HG02678 (cell line): Measurements from ENCODE around the gene XXYLT1.
"Not testable (repeated sequence)": the region's sequence is repeated elsewhere in the genome, so short reads cannot be mapped to it uniquely, and the experiment has no call there.

Source experiments
- ATAC-seq: cut with Tn5 transposase; IDR thresholded peaks from one replicate; pipeline ENCODE4 v1.9.1; 2021; ENCODE audit warnings: mild to moderate bottlenecking, moderate library complexity; ENCODE audit not compliant: unreplicated experiment

The XXYLT1 gene

GRCh38 chr3:195117978-195118581 lies 152.9 kb downstream of the XXYLT1 start:
- no peak for ATAC-seq

GRCh38 chr3:195116407-195117185 lies 154.4 kb downstream of the XXYLT1 start:
- no peak for ATAC-seq

- ATAC-seq, result no peak
Observed at GRCh38 chr3:195115600-195116406, 155.2 kb downstream of the XXYLT1 start.

GRCh38 chr3:195114786-195115599 lies 156.0 kb downstream of the XXYLT1 start:
- no peak for ATAC-seq

GRCh38 chr3:195113536-195114425 lies 157.2 kb downstream of the XXYLT1 start:
- no peak for ATAC-seq

- ATAC-seq, result no peak
Observed at GRCh38 chr3:195113048-195113447, 157.9 kb downstream of the XXYLT1 start.

- no peak for ATAC-seq
Observed at GRCh38 chr3:195112361-195112791, 158.6 kb downstream of the XXYLT1 start.

GRCh38 chr3:195111766-195112165 lies 159.2 kb downstream of the XXYLT1 start:
- ATAC-seq, result no peak

- no peak for ATAC-seq
Observed at GRCh38 chr3:195111319-195111705, 159.6 kb downstream of the XXYLT1 start.

- ATAC-seq, result no peak
Observed at GRCh38 chr3:195110647-195111318, 160.2 kb downstream of the XXYLT1 start.

GRCh38 chr3:195109098-195109657 lies 161.8 kb downstream of the XXYLT1 start:
- ATAC-seq, result no peak

- no peak for ATAC-seq
Observed at GRCh38 chr3:195107593-195107992, 163.4 kb downstream of the XXYLT1 start.

GRCh38 chr3:195107031-195107430 lies 163.9 kb downstream of the XXYLT1 start:
- ATAC-seq, result not testable (repeated sequence)

- ATAC-seq, result peak; percentile 65
Observed at GRCh38 chr3:195106418-195106906, 164.5 kb downstream of the XXYLT1 start.

GRCh38 chr3:195105841-195106417 lies 165.0 kb downstream of the XXYLT1 start:
- no peak for ATAC-seq

GRCh38 chr3:195105389-195105788 lies 165.6 kb downstream of the XXYLT1 start:
- no peak for ATAC-seq

GRCh38 chr3:195104340-195104739 lies 166.6 kb downstream of the XXYLT1 start:
- ATAC-seq, result no peak

GRCh38 chr3:195103623-195104022 lies 167.3 kb downstream of the XXYLT1 start:
- no peak for ATAC-seq
